Natural killer cell treated with Interleukin-12 subunit alpha and Interleukin-12 subunit beta and Interleukin-15 and Interleukin-18, amount 100 ng/mL, for 72 hours (primary cell): Measurements from ENCODE around the gene TSFM. TPM values are rescaled to one million over a fixed set of nuclear protein-coding genes. Genes with fewer than 3 reads are reported as not detected.

Source experiments
- ATAC-seq, 2 donors: fragments of 150-1000 bp; cut with Tn5 transposase in 1 of 2; sonication (Bioruptor Pico), chemical (Tn5 transposase) in 1 of 2; 2 replicates each; pipeline ENCODE4 v1.10.0; 2021
- DNase-seq: peaks from one replicate; pipeline ENCODE4 v3.0.0; 2022; ENCODE audit warnings: low spot score
- H3K27ac Mint-ChIP-seq, 2 donors: 1 replicate in 1 of 2; 2 replicates in 1 of 2; pipeline ENCODE4 v1.8.0; 2022; ENCODE audit warnings: mixed read lengths in 2 of 2, mild to moderate bottlenecking in 1 of 2, moderate library complexity in 1 of 2
- H3K27me3 Mint-ChIP-seq, 2 donors: 1 replicate in 1 of 2; 2 replicates in 1 of 2; pipeline ENCODE4 v1.8.0; 2022; ENCODE audit warnings: mixed read lengths in 2 of 2
- H3K36me3 Mint-ChIP-seq: one replicate; pipeline ENCODE4 v1.8.0; 2022; ENCODE audit warnings: mixed read lengths
- H3K4me1 Mint-ChIP-seq, 2 donors: 1 replicate in 1 of 2; 2 replicates in 1 of 2; pipeline ENCODE4 v1.8.0; 2022; ENCODE audit warnings: low read depth in 2 of 2, mixed read lengths in 2 of 2, mild to moderate bottlenecking in 1 of 2
- H3K4me3 Mint-ChIP-seq: one replicate; pipeline ENCODE4 v1.8.0; 2022; ENCODE audit warnings: mixed read lengths
- H3K9me3 Mint-ChIP-seq: 2 replicates; pipeline ENCODE4 v1.8.0; 2022; ENCODE audit warnings: mixed read lengths
- total RNA-seq, 2 donors: library from RNA; stranded (reverse); gene quantifications; one replicate each; pipeline ENCODE4 v1.2.3, GENCODE V29; 2022

Gene TSFM
- total RNA-seq, 2 donors from 2014 or later = 43.2 to 44.6 TPM

- H3K4me1 Mint-ChIP-seq = peaks cover 28 to 46% of the 10 kb centered on the region in 2 donors
- ATAC-seq (no peak), DNase-seq (no peak)
- H3K27me3 Mint-ChIP-seq = peaks cover 12 to 21% of the 10 kb centered on the region in 2 donors
- no peaks in the 10 kb centered on the region for H3K9me3 Mint-ChIP-seq
- H3K4me3 Mint-ChIP-seq = peak overlapping the region; percentile 84
- H3K36me3 Mint-ChIP-seq = no peaks in the 10 kb centered on the region
- no peak overlapping the region for H3K27ac Mint-ChIP-seq
These were observed 18.5 kb upstream of the TSFM start for GRCh38 chr12:57763881-57764661.

GRCh38 chr12:57764662-57765002, 18.0 kb upstream of the TSFM start:
- Mint-ChIP-seq H3K4me3 (peak overlapping the region; percentile 84), H3K4me1 (peaks cover 28 to 44% of the 10 kb centered on the region in 2 donors), H3K36me3 (no peaks in the 10 kb centered on the region), H3K9me3 (no peaks in the 10 kb centered on the region), H3K27ac (peak overlapping the region in 1 of 2 donors; percentile 71), H3K27me3 (peaks cover 12 to 21% of the 10 kb centered on the region in 2 donors)
- no peak for DNase-seq
- peak in 1 of 2 donors; percentile 6 for ATAC-seq

GRCh38 chr12:57765003-57765697, 17.4 kb upstream of the TSFM start:
- no peaks in the 10 kb centered on the region for H3K36me3 Mint-ChIP-seq
- peak overlapping the region; percentile 84 for H3K4me3 Mint-ChIP-seq
- no peaks in the 10 kb centered on the region for H3K9me3 Mint-ChIP-seq
- DNase-seq (peak; percentile 74), ATAC-seq (peak; percentile 80 to 87)
- peaks cover 33 to 46% of the 10 kb centered on the region in 2 donors for H3K4me1 Mint-ChIP-seq
- peak overlapping the region in 1 of 2 donors; percentile 71 for H3K27ac Mint-ChIP-seq
- H3K27me3 Mint-ChIP-seq = peaks cover 12 to 21% of the 10 kb centered on the region in 2 donors

- Mint-ChIP-seq H3K27ac (peak overlapping the region in 1 of 2 donors; percentile 71), H3K4me3 (peak overlapping the region; percentile 84)
These were observed 16.7 kb upstream of the TSFM start for GRCh38 chr12:57765698-57766463.

GRCh38 chr12:57766464-57767304, 15.9 kb upstream of the TSFM start, which contains the start of gene CYP27B1:
TSS of gene CYP27B1 (minus strand) at chr12:57767078. CDS start at chr12:57767041, 37 bp downstream.
- peak; percentile 37 for ATAC-seq
- Mint-ChIP-seq H3K4me3 (peak within 1 kb of the TSS; percentile 74), H3K9me3 (no peaks in the 10 kb centered on the region), H3K36me3 (no peaks in the 10 kb centered on the region), H3K4me1 (peaks cover 49 to 53% of the 10 kb centered on the region in 2 donors), H3K27ac (peak within 1 kb of the TSS in 1 of 2 donors; percentile 70), H3K27me3 (peaks cover 12 to 21% of the 10 kb centered on the region in 2 donors)
- DNase-seq = no peak

More at GRCh38 chr12:57765698-57766463, 16.7 kb upstream of the TSFM start:
- peak; percentile 16 to 22 for ATAC-seq
- Mint-ChIP-seq H3K36me3 (no peaks in the 10 kb centered on the region), H3K4me1 (peaks cover 40 to 51% of the 10 kb centered on the region in 2 donors), H3K27me3 (peaks cover 12 to 21% of the 10 kb centered on the region in 2 donors), H3K9me3 (no peaks in the 10 kb centered on the region)
- DNase-seq = no peak

- Mint-ChIP-seq H3K4me1 (peaks cover 52 to 56% of the 10 kb centered on the region in 2 donors), H3K36me3 (no peaks in the 10 kb centered on the region), H3K27ac (no peak overlapping the region), H3K27me3 (peaks cover 12 to 21% of the 10 kb centered on the region in 2 donors), H3K9me3 (no peaks in the 10 kb centered on the region), H3K4me3 (no peak overlapping the region)
- DNase-seq (no peak), ATAC-seq (no peak)
These were observed 15.3 kb upstream of the TSFM start for GRCh38 chr12:57767305-57767698.

- H3K4me3 Mint-ChIP-seq = no peak overlapping the region
- H3K27ac Mint-ChIP-seq = no peak overlapping the region
- peaks cover 55 to 58% of the 10 kb centered on the region in 2 donors for H3K4me1 Mint-ChIP-seq
- DNase-seq (no peak), ATAC-seq (no peak)
- H3K27me3 Mint-ChIP-seq = peaks cover 12 to 21% of the 10 kb centered on the region in 2 donors
- H3K9me3 Mint-ChIP-seq = no peaks in the 10 kb centered on the region
- no peaks in the 10 kb centered on the region for H3K36me3 Mint-ChIP-seq
These were observed 14.7 kb upstream of the TSFM start for GRCh38 chr12:57767876-57768275.

- Mint-ChIP-seq H3K9me3 (no peaks in the 10 kb centered on the region), H3K36me3 (no peaks in the 10 kb centered on the region), H3K4me1 (peaks cover 50 to 51% of the 10 kb centered on the region in 2 donors), H3K27ac (peak overlapping the region in 1 of 2 donors; percentile 98), H3K4me3 (peak overlapping the region; percentile 100), H3K27me3 (peaks cover 4 to 8% of the 10 kb centered on the region in 2 donors)
- DNase-seq = no peak
- no peak for ATAC-seq
These were observed 13.0 kb upstream of the TSFM start for GRCh38 chr12:57769594-57769993.

- Mint-ChIP-seq H3K9me3 (no peaks in the 10 kb centered on the region), H3K4me3 (peak overlapping the region; percentile 100)
- ATAC-seq = no peak
These were observed 11.9 kb upstream of the TSFM start for GRCh38 chr12:57770734-57771133.

GRCh38 chr12:57771236-57771872, 11.2 kb upstream of the TSFM start:
- peak; percentile 87 for DNase-seq
- Mint-ChIP-seq H3K27me3 (peaks cover 4 to 6% of the 10 kb centered on the region in 2 donors), H3K4me3 (peak overlapping the region; percentile 100), H3K36me3 (no peaks in the 10 kb centered on the region), H3K27ac (peak overlapping the region; percentile 96 to 98), H3K9me3 (no peaks in the 10 kb centered on the region), H3K4me1 (peaks cover 42 to 46% of the 10 kb centered on the region in 2 donors)
- peak; percentile 83 to 84 for ATAC-seq

More at GRCh38 chr12:57770734-57771133, 11.9 kb upstream of the TSFM start:
- Mint-ChIP-seq H3K27ac (peak overlapping the region; percentile 96 to 98), H3K4me1 (peaks cover 41 to 42% of the 10 kb centered on the region in 2 donors), H3K27me3 (peaks cover 4 to 8% of the 10 kb centered on the region in 2 donors), H3K36me3 (no peaks in the 10 kb centered on the region)
- DNase-seq = no peak

GRCh38 chr12:57771873-57772428, 10.6 kb upstream of the TSFM start, which contains the start of gene METTL1:
TSS of gene METTL1 (minus strand) at chr12:57772105. CDS start at chr12:57772083, 22 bp downstream.
- peak; percentile 92 for DNase-seq
- Mint-ChIP-seq H3K4me3 (peak within 1 kb of the TSS; percentile 100), H3K36me3 (no peaks in the 10 kb centered on the region), H3K9me3 (no peaks in the 10 kb centered on the region), H3K4me1 (peaks cover 37 to 40% of the 10 kb centered on the region in 2 donors), H3K27me3 (no peaks in the 10 kb centered on the region), H3K27ac (peak within 1 kb of the TSS; percentile 96 to 98)
- peak; percentile 93 to 94 for ATAC-seq
